ENCODE measurements around the gene POTEF.
"Not testable (repeated sequence)": the region's sequence is repeated elsewhere in the genome, so short reads cannot be mapped to it uniquely, and the experiment has no call there.

The POTEF gene

GRCh38 chr2:130129120-130129829 lies at the start of gene POTEF:
Gene POTEF, minus strand, starts transcription at chr2:130129222. Its CDS starts 8,707 bp downstream, at chr2:130120515.
- in situ Hi-C loops (cut with MboI; ENCODE audit: low sequenced_read_pairs), result not testable (repeated sequence)

GRCh38 chr2:130174866-130175265 lies 45.8 kb upstream of the POTEF start:
- in situ Hi-C loops (cut with MboI; ENCODE audit: low sequenced_read_pairs), result not testable (repeated sequence)

- in situ Hi-C loops (cut with MboI; ENCODE audit: low sequenced_read_pairs), result no loop called here
Measured at GRCh38 chr2:130169896-130170295, 40.9 kb upstream of the POTEF start.

- in situ Hi-C loops (cut with MboI; ENCODE audit: low sequenced_read_pairs), result not testable (repeated sequence)
Measured at GRCh38 chr2:130169163-130169562, 40.1 kb upstream of the POTEF start.

- in situ Hi-C loops (cut with MboI; ENCODE audit: low sequenced_read_pairs), result not testable (repeated sequence)
Measured at GRCh38 chr2:130166611-130167010, 37.6 kb upstream of the POTEF start.

GRCh38 chr2:130165293-130166016 lies 36.4 kb upstream of the POTEF start:
- in situ Hi-C loops (cut with MboI; ENCODE audit: low sequenced_read_pairs), result no loop called here

GRCh38 chr2:130162968-130163367 lies 33.9 kb upstream of the POTEF start:
- in situ Hi-C loops (cut with MboI; ENCODE audit: low sequenced_read_pairs), result no loop called here

- in situ Hi-C loops (cut with MboI; ENCODE audit: low sequenced_read_pairs), result not testable (repeated sequence)
Measured at GRCh38 chr2:130162486-130162885, 33.5 kb upstream of the POTEF start.

GRCh38 chr2:130160838-130161705 lies 32.0 kb upstream of the POTEF start:
- in situ Hi-C loops (cut with MboI; ENCODE audit: low sequenced_read_pairs), result not testable (repeated sequence)

GRCh38 chr2:130160131-130160530 lies 31.1 kb upstream of the POTEF start:
- in situ Hi-C loops (cut with MboI; ENCODE audit: low sequenced_read_pairs), result no loop called here

- in situ Hi-C loops (cut with MboI; ENCODE audit: low sequenced_read_pairs), result not testable (repeated sequence)
Measured at GRCh38 chr2:130159376-130159775, 30.4 kb upstream of the POTEF start.

GRCh38 chr2:130158631-130159030 lies 29.6 kb upstream of the POTEF start:
- in situ Hi-C loops (cut with MboI; ENCODE audit: low sequenced_read_pairs), result no loop called here

GRCh38 chr2:130157825-130158514 lies 28.9 kb upstream of the POTEF start:
- in situ Hi-C loops (cut with MboI; ENCODE audit: low sequenced_read_pairs), result not testable (repeated sequence)

- in situ Hi-C loops (cut with MboI; ENCODE audit: low sequenced_read_pairs), result not testable (repeated sequence)
Measured at GRCh38 chr2:130157354-130157753, 28.3 kb upstream of the POTEF start.

- in situ Hi-C loops (cut with MboI; ENCODE audit: low sequenced_read_pairs), result no loop called here
Measured at GRCh38 chr2:130156624-130157004, 27.6 kb upstream of the POTEF start.

- in situ Hi-C loops (cut with MboI; ENCODE audit: low sequenced_read_pairs), result not testable (repeated sequence)
Measured at GRCh38 chr2:130155956-130156623, 27.1 kb upstream of the POTEF start.

- in situ Hi-C loops (cut with MboI; ENCODE audit: low sequenced_read_pairs), result no loop called here
Measured at GRCh38 chr2:130154773-130155765, 26.0 kb upstream of the POTEF start.

- in situ Hi-C loops (cut with MboI; ENCODE audit: low sequenced_read_pairs), result not testable (repeated sequence)
Measured at GRCh38 chr2:130154423-130154770, 25.4 kb upstream of the POTEF start.
